ENCODE data around the gene DNM3. TPM values are rescaled to one million over a fixed set of nuclear protein-coding genes. Genes with fewer than 3 reads are reported as not detected.
A peak's percentile ranks its signal among the peaks of the same experiment; 100 is the strongest.
"Not testable (repeated sequence)": the region's sequence is repeated elsewhere in the genome, so short reads cannot be mapped to it uniquely, and the experiment has no call there.

DNM3 gene
- total RNA-seq, 1 donor from 2014 or later: 16.4 TPM

DNA sequence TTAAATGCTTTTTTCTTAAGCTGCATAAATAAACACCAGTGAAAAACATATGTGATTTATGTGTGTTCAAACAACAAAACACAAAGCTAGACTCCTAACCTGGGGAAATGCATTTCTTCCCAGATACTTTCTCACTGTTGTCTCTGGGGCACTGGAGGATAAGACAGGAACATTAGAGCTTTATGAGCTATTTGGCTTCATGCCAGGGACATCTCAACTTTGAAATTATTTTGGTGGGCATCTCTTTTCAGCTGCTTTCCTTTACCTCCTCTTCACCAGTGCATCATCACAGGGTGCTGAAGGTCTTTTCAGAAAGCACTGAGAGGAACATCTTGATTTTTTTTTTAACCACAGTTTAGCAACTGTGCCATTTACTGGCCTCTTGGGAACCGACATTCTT lies 212.9 kb downstream of the DNM3 start:
- ATAC-seq: no peak
- intact Hi-C loops (cut with DNase I): no loop called here
- DNase-seq (ENCODE audit: low spot score): no peak

- intact Hi-C loops (cut with DNase I); ATAC-seq; DNase-seq (ENCODE audit: low spot score): not testable (repeated sequence)
Measured at GRCh38 chr1:172055816-172056419, 214.6 kb downstream of the DNM3 start.

GRCh38 chr1:172068334-172068733 lies 227.0 kb downstream of the DNM3 start:
- ATAC-seq: no peak
- intact Hi-C loops (cut with DNase I): no loop called here
- no peak for DNase-seq (ENCODE audit: low spot score)

DNA sequence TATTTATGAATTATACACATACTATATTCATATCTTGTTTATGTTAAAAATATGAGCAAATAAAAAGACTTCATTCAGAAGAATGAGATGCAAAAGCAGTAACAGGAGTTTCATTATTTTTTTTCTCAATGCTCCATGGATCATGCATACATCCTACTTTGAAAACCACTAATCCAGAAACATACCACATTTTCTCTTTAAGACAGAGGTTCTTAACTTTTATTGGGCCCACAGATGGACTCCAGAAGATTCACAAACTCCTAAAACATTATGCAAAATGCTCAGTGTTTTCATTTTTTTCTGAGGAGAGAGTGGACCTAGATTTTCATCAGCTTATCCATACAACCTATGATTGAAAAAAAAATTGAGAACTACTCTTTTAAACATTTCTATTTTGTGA lies 227.8 kb downstream of the DNM3 start:
- intact Hi-C loops (cut with DNase I): no loop called here
- ATAC-seq: no peak
- DNase-seq (ENCODE audit: low spot score): no peak

DNA sequence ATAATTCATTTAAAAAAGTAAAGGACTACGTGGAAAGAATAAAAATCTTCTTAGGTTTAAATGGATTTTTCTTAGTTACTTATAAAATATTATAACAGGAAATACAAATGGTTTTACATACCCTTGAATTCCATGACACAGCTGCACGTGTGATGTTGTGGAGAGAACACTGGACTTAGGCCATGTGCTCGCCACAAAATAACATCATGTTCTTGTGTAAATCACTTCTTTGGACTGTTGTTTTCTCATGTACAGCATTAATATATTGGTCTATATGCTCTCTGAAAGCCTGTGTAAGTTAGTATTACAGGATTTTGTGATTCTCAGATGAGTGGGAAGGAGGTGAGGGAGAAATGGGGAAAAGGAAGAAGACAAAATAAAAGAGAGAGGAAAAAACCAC lies 228.2 kb downstream of the DNM3 start:
- intact Hi-C loops (cut with DNase I): no loop called here
- DNase-seq (ENCODE audit: low spot score): no peak
- ATAC-seq: peak; percentile 32

GRCh38 chr1:172070055-172070454 lies 228.8 kb downstream of the DNM3 start:
- intact Hi-C loops (cut with DNase I): loop anchor here (2.0 kb wide), 1 partner anchor 51 kb away; no protein-coding TSS in a partner anchor
- DNase-seq (ENCODE audit: low spot score): no peak
- peak; percentile 28 for ATAC-seq

DNA sequence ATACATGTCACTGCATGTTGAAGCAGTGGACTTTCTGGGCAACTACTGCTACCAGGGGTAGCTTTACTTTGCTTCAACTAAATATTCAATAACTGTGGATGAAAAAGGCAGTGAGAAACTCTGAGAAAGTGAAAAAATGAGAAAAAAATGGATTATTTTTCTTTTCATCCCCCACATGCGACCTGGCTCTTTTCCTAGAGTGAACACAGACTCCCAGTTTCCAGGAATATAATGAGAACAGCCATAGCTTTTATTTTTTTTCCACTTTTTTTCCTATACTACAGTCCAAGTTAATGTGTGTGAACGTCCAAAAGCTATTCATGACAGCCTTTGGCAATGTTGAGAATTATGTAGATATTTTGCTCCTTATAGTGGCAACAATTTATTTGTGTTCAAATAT lies 230.4 kb downstream of the DNM3 start:
- ATAC-seq (no peak), DNase-seq (ENCODE audit: low spot score) (no peak)
- intact Hi-C loops (cut with DNase I): loop anchor here (2.0 kb wide), 1 partner anchor 53 kb away; no protein-coding TSS in a partner anchor

GRCh38 chr1:172079859-172080258 lies 238.6 kb downstream of the DNM3 start:
- DNase-seq (ENCODE audit: low spot score); intact Hi-C loops (cut with DNase I); ATAC-seq: not testable (repeated sequence)

GRCh38 chr1:172083191-172083590 lies 241.9 kb downstream of the DNM3 start:
- no peak for DNase-seq (ENCODE audit: low spot score)
- intact Hi-C loops (cut with DNase I): no loop called here
- ATAC-seq: no peak

DNA sequence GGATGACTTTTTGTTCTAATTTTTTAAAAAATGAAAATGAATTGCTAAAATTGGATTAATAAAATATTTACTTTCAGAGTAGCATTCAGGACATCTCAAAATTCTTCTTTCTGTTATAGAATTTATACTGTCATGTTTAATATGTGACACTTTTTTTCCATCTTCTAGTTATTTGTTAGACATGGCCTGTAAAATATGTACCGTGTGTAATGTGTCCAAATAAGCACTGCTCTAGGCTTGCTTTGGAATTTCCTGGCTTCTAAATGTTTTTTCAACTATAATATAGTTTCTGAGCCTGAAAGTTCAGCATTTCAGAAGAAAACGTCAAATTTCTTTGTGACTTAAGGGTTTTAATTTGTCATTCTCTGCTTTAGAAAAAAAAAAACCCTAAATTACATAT lies 243.6 kb downstream of the DNM3 start:
- no peak for ATAC-seq
- DNase-seq (ENCODE audit: low spot score): no peak
- intact Hi-C loops (cut with DNase I): no loop called here

- intact Hi-C loops (cut with DNase I): no loop called here
- DNase-seq (ENCODE audit: low spot score): no peak
- no peak for ATAC-seq
Measured at GRCh38 chr1:172085317-172085716, 244.0 kb downstream of the DNM3 start.

GRCh38 chr1:172086137-172086536 lies 244.8 kb downstream of the DNM3 start:
- DNase-seq (ENCODE audit: low spot score): no peak
- intact Hi-C loops (cut with DNase I): no loop called here
- peak; percentile 69 for ATAC-seq

DNA sequence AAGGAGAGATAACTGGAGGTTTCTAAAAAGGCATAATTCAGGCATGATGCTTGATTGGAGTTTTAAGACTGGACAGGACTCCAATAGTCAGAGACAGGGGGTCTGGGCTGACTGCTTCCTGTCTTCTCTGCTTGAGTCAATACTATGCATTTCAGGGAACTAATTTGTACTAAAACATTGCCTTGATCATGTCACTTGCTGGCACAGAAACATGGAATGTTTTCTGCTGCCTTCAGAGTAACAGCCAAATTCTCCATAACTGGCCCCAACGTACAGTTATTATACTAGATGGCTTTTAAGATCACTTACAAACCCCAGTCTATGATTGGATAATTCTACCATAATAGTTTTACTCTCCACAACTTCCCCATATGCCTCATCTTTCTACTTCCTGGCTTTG lies 247.0 kb downstream of the DNM3 start:
- no peak for ATAC-seq
- intact Hi-C loops (cut with DNase I): no loop called here

DNA sequence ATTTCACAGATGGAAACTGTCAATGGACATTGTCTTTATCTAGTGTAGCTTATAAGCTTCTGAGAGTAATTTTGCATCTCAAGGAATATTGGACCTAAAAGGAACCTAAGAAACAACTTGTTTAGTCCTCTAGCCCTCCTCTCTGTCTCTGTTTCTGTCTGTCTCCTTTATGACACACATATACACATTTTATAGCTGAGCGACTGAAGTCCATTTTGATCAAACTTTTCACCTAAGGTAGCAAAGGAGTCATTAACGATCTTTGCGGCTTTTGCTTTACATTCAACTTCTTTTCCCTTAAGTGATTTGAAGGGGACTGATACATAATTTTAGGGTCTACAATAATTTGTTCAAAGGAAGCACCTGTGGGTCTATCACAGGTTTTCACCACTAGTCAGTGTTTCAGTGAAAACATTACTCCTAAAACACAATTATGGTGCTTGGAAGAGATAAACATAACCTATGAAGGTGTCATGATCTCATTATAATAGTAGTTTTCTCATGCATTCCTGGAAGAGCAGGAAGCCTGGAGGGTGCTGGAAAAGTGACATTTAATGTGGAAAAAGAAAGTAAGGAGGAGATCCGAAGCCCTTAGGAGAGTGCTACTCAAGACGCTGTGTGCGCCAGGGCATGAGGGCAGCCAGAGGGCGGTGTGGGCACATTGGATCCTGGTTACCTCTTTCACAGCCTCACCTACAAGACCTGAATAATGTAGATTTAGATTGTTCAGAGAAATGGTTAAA lies 248.6 kb downstream of the DNM3 start:
- no peak for DNase-seq (ENCODE audit: low spot score)
- intact Hi-C loops (cut with DNase I): no loop called here
- ATAC-seq: peak; percentile 75

More for the DNA sequence above, 247.0 kb downstream of the DNM3 start:
- DNase-seq (ENCODE audit: low spot score): no peak

DNA sequence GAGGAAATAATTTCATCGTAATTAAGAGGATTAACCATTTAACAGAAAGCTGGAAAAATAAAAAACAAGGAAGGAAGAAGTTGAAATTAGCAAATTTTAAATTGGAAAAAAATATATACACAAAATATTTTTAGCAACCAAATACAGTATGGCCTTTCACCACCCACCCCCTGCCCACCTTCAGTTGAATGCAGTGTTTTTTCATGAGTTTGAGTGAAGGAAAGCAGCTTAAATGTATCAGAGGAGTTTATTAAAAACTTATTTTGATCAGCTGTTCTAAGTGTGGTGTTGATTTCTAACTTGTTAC lies 249.2 kb downstream of the DNM3 start:
- DNase-seq (ENCODE audit: low spot score): no peak
- intact Hi-C loops (cut with DNase I): no loop called here
- ATAC-seq: no peak

DNA sequence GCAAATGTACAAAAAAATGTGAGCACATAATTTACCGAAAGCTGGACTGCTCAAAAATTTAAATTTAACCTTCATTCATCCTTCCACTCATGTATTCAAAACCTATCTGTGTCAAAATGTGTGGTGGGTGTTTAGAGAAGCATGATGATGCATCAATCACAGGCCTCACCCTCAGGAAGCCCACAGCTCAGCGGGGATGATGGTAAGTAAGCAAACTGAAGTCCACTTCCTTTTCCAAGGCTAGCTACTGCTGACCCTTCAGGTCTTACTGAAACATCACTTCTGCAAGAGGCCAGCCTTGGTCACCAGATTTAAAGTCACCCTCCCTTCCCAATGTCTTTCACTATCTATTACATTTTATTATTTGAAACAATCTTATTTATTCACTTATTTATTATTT lies 254.5 kb downstream of the DNM3 start:
- DNase-seq (ENCODE audit: low spot score) (no peak), ATAC-seq (no peak)
- intact Hi-C loops (cut with DNase I): no loop called here

- intact Hi-C loops (cut with DNase I): no loop called here
- ATAC-seq: no peak
- DNase-seq (ENCODE audit: low spot score): no peak
Measured at GRCh38 chr1:172105230-172105629, 263.9 kb downstream of the DNM3 start.

DNA sequence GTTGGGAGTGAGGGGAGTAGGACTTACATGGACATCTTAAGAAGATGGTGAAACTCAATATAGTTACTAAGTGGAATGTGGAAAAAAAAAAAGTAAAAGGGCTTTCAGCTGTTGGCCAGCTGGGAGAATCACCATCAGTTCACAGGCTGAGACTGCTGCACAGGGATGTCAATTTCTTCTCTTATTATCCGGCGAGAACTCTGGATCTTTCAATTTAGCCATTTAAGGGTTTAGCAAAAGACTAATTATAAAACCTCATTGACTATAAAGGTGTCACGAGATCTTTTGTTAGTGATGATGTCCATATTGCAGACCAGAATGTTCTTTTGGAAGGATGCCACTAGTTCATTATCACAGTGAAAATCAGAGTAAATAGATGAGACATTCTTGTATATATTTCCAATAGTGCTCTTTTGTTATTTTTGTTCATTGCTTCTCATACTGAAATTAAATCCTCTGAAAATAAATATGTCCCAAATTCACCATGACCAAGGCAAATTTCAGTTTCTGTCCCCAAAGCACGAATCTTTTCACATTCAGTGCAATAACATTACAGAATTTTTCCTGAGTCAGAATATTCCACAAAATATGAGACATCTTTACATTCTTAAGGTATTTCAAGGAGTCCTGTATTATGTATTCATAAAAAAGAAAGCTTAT lies 266.1 kb downstream of the DNM3 start:
- DNase-seq (ENCODE audit: low spot score): no peak
- no peak for ATAC-seq
- intact Hi-C loops (cut with DNase I): no loop called here

- intact Hi-C loops (cut with DNase I): no loop called here
- DNase-seq (ENCODE audit: low spot score) (no peak), ATAC-seq (no peak)
Measured at GRCh38 chr1:172108161-172108893, 267.0 kb downstream of the DNM3 start.

- DNase-seq (ENCODE audit: low spot score): no peak
- intact Hi-C loops (cut with DNase I): no loop called here
- no peak for ATAC-seq
Measured at GRCh38 chr1:172109359-172109758, 268.1 kb downstream of the DNM3 start.
